ENCODE measurements around the gene APEH. TPM values are rescaled to one million over a fixed set of nuclear protein-coding genes. Genes with fewer than 3 reads are reported as not detected.

The APEH gene
- total and polyA plus RNA-seq, 2 of the 13 experiments (the other 11 are each of a cell fraction or from before 2014, with no cell fraction given): 116 to 130 TPM

- no peak for TF ChIP-seq ATRX (CRISPR knock-in tag; IDR thresholded peaks at IDR 0.05; ENCODE audit: borderline replicate concordance)
- no peak for TF ChIP-seq ZNF407 (CRISPR knock-in tag; IDR thresholded peaks at IDR 0.05; ENCODE audit: not compliant biosample characterization)
- TF ChIP-seq ZBTB26 (CRISPR knock-in tag; IDR thresholded peaks at IDR 0.05; ENCODE audit: borderline replicate concordance): no peak
- peak; percentile 96 for TF ChIP-seq ZNF891 (CRISPR knock-in tag; IDR thresholded peaks at IDR 0.05)
- TF ChIP-seq ZNF615 (CRISPR knock-in tag; IDR thresholded peaks at IDR 0.05; ENCODE audit: borderline replicate concordance): no peak
- 0 out of 2 replicates have a peak, but pooled peaks have one; percentile 72 for TF ChIP-seq IRF9 (CRISPR knock-in tag; IDR thresholded peaks at IDR 0.05; ENCODE audit: borderline replicate concordance)
- TF ChIP-seq SKIL (CRISPR knock-in tag; IDR thresholded peaks at IDR 0.05; ENCODE audit: borderline replicate concordance): no peak
- TF ChIP-seq ARID4A (CRISPR knock-in tag; IDR thresholded peaks at IDR 0.05; ENCODE audit: borderline replicate concordance): no peak
Observed at GRCh38 chr3:49673121-49673714, 933 bp upstream of the APEH start (continued).
